Spinal cord (tissue), 10 donors: ENCODE measurements around the gene ABTB2. TPM values are rescaled to one million over a fixed set of nuclear protein-coding genes. Genes with fewer than 3 reads are reported as not detected.
A peak's percentile ranks its signal among the peaks of the same experiment; 100 is the strongest.

Experiments
- DNase-seq, 6 donors: peaks; one replicate each; pipeline versions ENCODE4 v3.0.0 to v3.0.0-alpha.2; 2013 to 2015; ENCODE audit warnings: low spot score in 6 of 6, low read depth in 4 of 6
- H3K27ac ChIP-seq: one replicate; pipeline ENCODE4 v1.5.1; 2013; ENCODE audit warnings: low read depth, low read length, control low read depth
- H3K27me3 ChIP-seq: one replicate; pipeline ENCODE4 v1.6.1; 2013; ENCODE audit warnings: low read length; ENCODE audit not compliant: control insufficient read depth, insufficient read depth
- H3K36me3 ChIP-seq: one replicate; pipeline ENCODE4 v1.6.1; 2013; ENCODE audit warnings: low read length; ENCODE audit not compliant: control insufficient read depth, insufficient read depth
- H3K4me1 ChIP-seq: one replicate; pipeline ENCODE4 v1.6.1; 2013; ENCODE audit warnings: low read length; ENCODE audit not compliant: control insufficient read depth, insufficient read depth
- H3K4me3 ChIP-seq: one replicate; pipeline ENCODE4 v1.5.1; 2013; ENCODE audit warnings: low read depth, low read length, control low read depth
- H3K9me3 ChIP-seq: one replicate; pipeline ENCODE4 v1.6.1; 2013; ENCODE audit warnings: low read length; ENCODE audit not compliant: control insufficient read depth, insufficient read depth
- WGBS: methylation state at CpG from one replicate; pipeline ENCODE4 v1.1.5; 2013; ENCODE audit warnings: missing lambda C conversion rate; ENCODE audit not compliant: insufficient coverage; 5-methylcytosine and 5-hydroxymethylcytosine counted together
- polyA plus RNA-seq, 2 donors: library from polyadenylated mRNA; unstranded; fragments of 120-200 nt; gene quantifications; one replicate each; pipeline ENCODE4 v1.2.1, GENCODE V29; 2013; ENCODE audit not compliant: insufficient read length in 2 of 2
- small RNA-seq: library from RNA; depleted of rRNA; stranded (forward); fragments of <200 nt; gene quantifications from one replicate; pipeline ENCODE3, GENCODE V24; 2014; ENCODE audit warnings: low replicate concordance
- total RNA-seq, 2 donors: library from RNA; depleted of rRNA in 1 of 2; stranded (reverse); fragments of 120-200 nt in 1 of 2; fragments of >200 nt in 1 of 2; gene quantifications; one replicate each; pipeline versions ENCODE4 v1.2.3 to v1.2.4, GENCODE V29; 2013 to 2014
- donor health status: healthy.

The ABTB2 gene
- total and polyA plus RNA-seq, 4 donors, result 4.0 to 16.8 (median 9.4) TPM

DNA sequence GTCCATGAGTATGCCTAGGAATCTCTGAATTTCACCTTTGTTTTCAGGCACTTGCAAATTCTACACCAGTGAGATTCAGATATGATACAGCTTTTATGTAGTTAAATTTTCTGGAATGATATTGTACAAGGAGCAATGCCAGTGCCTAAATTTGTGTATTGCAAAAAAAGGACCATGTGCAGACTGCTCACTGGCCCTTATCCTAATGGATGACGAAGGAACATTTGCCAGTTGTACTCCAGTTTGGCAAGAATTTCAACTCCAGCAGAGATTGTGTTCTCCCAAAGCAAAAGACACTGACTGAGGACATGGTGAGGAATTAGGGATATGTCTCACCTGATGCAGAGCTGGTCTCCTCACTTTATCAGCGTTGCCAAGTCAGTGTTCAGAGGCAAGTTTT is 243.8 kb downstream of the ABTB2 start:
- Histone ChIP-seq H3K36me3 (peaks cover 60% of the 10 kb centered on the region), H3K4me3 (no peak overlapping the region), H3K9me3 (no peaks in the 10 kb centered on the region), H3K27me3 (no peaks in the 10 kb centered on the region), H3K4me1 (no peaks in the 10 kb centered on the region), H3K27ac (no peak overlapping the region)
- WGBS, result 86% methylated on average over 2 of the region's 2 CpGs
- no peak for DNase-seq

DNA sequence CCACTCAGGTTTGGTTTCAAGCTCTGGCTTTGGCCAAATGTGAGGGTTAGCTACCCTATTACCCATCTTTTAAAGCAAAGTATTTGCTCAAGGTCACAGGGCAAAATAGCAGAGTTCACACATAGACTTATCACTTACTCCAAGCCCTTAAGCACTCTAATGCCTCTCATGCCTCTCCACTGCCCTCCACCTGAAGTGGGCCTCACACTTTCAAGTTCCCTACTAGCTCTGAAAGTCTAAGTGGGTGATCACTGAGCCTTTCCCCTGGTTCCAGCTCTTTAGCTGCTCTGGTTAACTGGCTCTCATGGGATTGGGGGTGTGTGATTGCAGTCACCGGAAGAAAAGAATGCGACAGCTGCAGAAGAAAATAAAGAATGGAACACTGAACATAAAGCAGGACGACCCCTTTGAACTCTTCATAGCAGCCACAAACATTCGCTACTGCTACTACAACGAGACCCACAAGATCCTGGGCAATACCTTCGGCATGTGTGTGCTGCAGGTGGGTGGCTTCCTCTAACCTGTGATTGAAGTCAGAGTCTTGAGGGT is 246.0 kb downstream of the ABTB2 start:
- 90% methylated on average over 3 of the region's 6 CpGs for WGBS
- Histone ChIP-seq H3K36me3 (peaks cover 49% of the 10 kb centered on the region), H3K27me3 (no peaks in the 10 kb centered on the region), H3K4me1 (peaks cover 4% of the 10 kb centered on the region), H3K27ac (no peak overlapping the region), H3K9me3 (no peaks in the 10 kb centered on the region), H3K4me3 (no peak overlapping the region)
- no peak for DNase-seq

DNA sequence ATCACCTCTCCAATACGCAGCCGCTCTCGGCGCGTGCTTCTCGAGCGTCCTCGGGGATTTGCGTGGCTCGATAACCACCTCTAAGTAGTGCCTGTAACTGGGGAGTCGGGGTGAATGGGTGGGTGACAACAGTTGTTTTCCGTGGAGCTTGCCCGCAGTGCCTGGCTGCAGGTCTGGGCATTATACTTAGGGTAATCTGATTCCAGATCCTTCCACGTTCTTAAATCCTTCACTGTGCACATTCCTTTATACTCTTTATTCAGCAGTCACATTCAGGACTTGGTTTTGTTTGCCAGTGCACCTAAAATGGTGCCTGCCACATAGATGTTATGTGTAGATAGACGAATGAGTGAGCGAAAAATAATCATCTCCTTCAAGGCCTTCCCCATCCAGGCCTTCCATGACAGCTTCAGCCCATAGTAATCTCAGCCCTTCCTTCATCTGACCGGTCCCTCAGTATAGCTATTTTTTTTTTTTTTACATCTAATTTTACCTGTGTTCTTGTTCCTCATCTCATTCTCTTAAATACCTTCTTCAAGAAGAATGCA is 251.8 kb downstream of the ABTB2 start:
- Histone ChIP-seq H3K27me3 (no peaks in the 10 kb centered on the region), H3K9me3 (no peaks in the 10 kb centered on the region), H3K27ac (peak overlapping the region; percentile 94), H3K36me3 (peaks cover 18% of the 10 kb centered on the region), H3K4me3 (peak overlapping the region; percentile 99), H3K4me1 (peaks cover 13% of the 10 kb centered on the region)
- WGBS, result 1% methylated on average over 12 of the region's 17 CpGs
- peak in 2 of 6 donors; percentile 8 to 15 for DNase-seq

DNA sequence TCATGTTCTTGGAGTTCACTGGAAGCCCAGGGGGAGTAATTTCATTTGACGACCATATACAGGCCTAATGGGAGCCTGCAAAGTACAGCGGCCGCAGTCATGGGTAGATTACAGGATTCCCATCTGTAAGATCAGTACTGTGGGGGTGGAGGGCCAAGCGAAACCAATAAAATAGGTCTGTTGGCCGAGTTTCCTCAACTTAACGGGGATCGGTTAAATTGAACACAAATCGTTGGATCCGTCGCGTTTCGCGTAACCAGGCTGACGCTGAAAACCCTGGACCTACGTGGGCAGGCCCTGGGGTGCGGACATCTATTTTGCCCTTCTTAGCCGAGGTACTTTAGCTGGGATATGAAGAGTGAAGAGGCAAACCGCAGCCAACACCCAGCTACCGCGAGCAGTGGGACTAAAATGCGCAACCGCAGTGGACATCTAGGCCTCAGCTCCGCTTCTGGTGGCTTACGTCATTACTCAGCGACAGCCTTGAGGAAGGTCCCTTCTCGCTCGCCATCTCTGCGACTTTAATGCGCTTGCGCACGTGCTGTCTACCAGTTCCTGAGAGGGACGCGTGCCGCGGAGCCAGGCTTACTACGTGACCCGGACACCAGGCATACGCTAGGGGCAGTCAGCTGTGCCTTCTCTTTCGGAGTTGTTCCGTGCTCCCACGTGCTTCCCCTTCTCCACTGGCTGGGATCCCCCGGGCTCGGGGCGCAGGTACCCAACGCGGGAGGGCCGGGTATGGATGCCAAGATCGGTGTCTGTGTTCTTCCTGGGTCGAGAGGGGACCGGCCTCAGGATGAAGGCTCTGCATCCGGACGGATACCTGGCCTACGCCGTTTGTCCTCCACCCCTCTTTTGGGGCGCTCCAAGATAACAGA is 252.5 kb downstream of the ABTB2 start, which contains the start of gene NAT10:
Gene NAT10, plus strand, starts transcription at position 551 of the 878 bp plus-strand sequence. CDS start 2,597 bp downstream, outside the sequence.
- Histone ChIP-seq H3K4me1 (peaks cover 13% of the 10 kb centered on the region), H3K27me3 (no peaks in the 10 kb centered on the region), H3K27ac (peak within 1 kb of the TSS; percentile 94), H3K36me3 (peaks cover 18% of the 10 kb centered on the region), H3K9me3 (no peaks in the 10 kb centered on the region), H3K4me3 (peak within 1 kb of the TSS; percentile 99)
- peak; percentile 96 to 100 (median 98) for DNase-seq
- WGBS, result 0% methylated on average over 54 of the region's 55 CpGs

DNA sequence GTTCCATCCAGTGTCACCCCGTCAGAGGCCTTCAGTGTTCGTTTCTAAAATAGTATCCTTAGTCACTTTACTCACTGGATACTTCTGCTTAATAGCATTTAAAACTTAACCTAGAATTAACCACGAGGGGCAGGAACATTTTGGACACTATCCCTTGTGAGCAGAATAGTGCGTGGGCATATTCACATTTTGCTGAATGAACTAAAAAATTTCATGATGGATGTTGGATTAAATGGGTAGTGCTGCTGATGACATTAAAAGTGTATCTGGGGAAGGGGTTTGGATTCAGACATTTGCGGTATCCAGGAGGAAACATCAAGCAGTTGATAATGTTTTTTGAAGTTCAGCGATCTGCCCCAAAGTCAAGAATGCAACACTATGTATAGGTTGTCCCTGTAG is 253.1 kb downstream of the ABTB2 start:
- no peaks in the 10 kb centered on the region for H3K27me3 ChIP-seq
- peak overlapping the region; percentile 94 for H3K27ac ChIP-seq
- peaks cover 14% of the 10 kb centered on the region for H3K36me3 ChIP-seq
- WGBS, result 5% methylated on average over 4 of the region's 6 CpGs
- H3K4me3 ChIP-seq, result peak overlapping the region; percentile 99
- DNase-seq, result peak in 1 of 6 donors; percentile 3
- peaks cover 13% of the 10 kb centered on the region for H3K4me1 ChIP-seq
- H3K9me3 ChIP-seq, result no peaks in the 10 kb centered on the region

Small RNA genes lying within 50 kb of the gene (small RNA-seq; reads per million reads assigned to genes)
- gene AL035079.1 (not detected), gene RF00019 (not detected)

Other genes starting within 250 kb of the ABTB2 start
- 100 to 1,000 TPM; 109 to 124 TPM for gene CAT, start 80.9 kb upstream of the ABTB2 start, total RNA-seq
- gene CAT, start 80.9 kb upstream of the ABTB2 start, polyA plus RNA-seq, result 10 to 100 TPM; 79.1 to 88.9 TPM
- gene ELF5, start 155.8 kb upstream of the ABTB2 start, total RNA-seq, result under 1 TPM in 1 of 2 donors, not detected in 1; 0.11 TPM
- under 1 TPM; 0.22 to 0.54 TPM for gene ELF5, start 155.8 kb upstream of the ABTB2 start, polyA plus RNA-seq